Adrenal gland (tissue), 5 donors: ENCODE measurements around the gene HSD17B14.

Experiments
- POLR2A ChIP-seq, 2 donors: fragments of 450-650 bp; IDR thresholded peaks; one replicate each; pipeline ENCODE4 v1.6.1; 2017; ENCODE audit warnings: antibody characterized with exemption in 2 of 2, mild to moderate bottlenecking in 2 of 2, moderate library complexity in 1 of 2
- TF ChIP-seq, protein P1 (sequence below), 6 experiments: fragments of 450-650 bp in 4 of 6; fragments of 200-600 bp in 2 of 6; sonication (generic) in 1 of 6; IDR thresholded peaks; 1 replicate in 5 of 6; 2 replicates in 1 of 6; pipeline versions ENCODE4 v1.5.1 to v1.8.0; 2016 to 2021; ENCODE audit warnings: antibody characterized with exemption in 6 of 6, mild to moderate bottlenecking in 2 of 6, moderate library complexity in 1 of 6
- donor health status: DM: no; HTN: no; CAD: no.

- TF ChIP-seq, protein P1, sequence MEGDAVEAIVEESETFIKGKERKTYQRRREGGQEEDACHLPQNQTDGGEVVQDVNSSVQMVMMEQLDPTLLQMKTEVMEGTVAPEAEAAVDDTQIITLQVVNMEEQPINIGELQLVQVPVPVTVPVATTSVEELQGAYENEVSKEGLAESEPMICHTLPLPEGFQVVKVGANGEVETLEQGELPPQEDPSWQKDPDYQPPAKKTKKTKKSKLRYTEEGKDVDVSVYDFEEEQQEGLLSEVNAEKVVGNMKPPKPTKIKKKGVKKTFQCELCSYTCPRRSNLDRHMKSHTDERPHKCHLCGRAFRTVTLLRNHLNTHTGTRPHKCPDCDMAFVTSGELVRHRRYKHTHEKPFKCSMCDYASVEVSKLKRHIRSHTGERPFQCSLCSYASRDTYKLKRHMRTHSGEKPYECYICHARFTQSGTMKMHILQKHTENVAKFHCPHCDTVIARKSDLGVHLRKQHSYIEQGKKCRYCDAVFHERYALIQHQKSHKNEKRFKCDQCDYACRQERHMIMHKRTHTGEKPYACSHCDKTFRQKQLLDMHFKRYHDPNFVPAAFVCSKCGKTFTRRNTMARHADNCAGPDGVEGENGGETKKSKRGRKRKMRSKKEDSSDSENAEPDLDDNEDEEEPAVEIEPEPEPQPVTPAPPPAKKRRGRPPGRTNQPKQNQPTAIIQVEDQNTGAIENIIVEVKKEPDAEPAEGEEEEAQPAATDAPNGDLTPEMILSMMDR (IDR thresholded peaks at IDR 0.05): no peak
- TF ChIP-seq POLR2A (IDR thresholded peaks at IDR 0.05): no peak
These were observed 47.4 kb upstream of the HSD17B14 start for GRCh38 chr19:48883726-48884125.
